Cardiac muscle cell (in vitro differentiated cells and primary cell): ENCODE data around the gene RPL28. TPM values are rescaled to one million over a fixed set of nuclear protein-coding genes. Genes with fewer than 3 reads are reported as not detected.
A peak's percentile ranks its signal among the peaks of the same experiment; 100 is the strongest.

Experiments
- DNase-seq, 2 donors: peaks; one replicate each; pipeline versions ENCODE4 v3.0.0 to v3.0.0-alpha.2; 2010 to 2017; ENCODE audit warnings: low read depth in 1 of 2, low spot score in 1 of 2
- H3K27ac ChIP-seq: fragments of 200-600 bp; sonication (generic); 2 replicates; pipeline ENCODE4 v1.5.1; 2016
- H3K27me3 ChIP-seq: fragments of 200-600 bp; sonication (generic); 2 replicates; pipeline ENCODE4 v1.6.0; 2016; ENCODE audit warnings: control low read depth
- H3K36me3 ChIP-seq: fragments of 200-600 bp; sonication (generic); 2 replicates; pipeline ENCODE4 v1.5.1; 2016; ENCODE audit warnings: control low read depth
- H3K4me1 ChIP-seq: fragments of 200-600 bp; sonication (generic); 2 replicates; pipeline ENCODE4 v1.8.1; 2017; ENCODE audit warnings: low read depth, mild to moderate bottlenecking, mixed run types
- H3K4me3 ChIP-seq: fragments of 200-600 bp; sonication (generic); 2 replicates; pipeline ENCODE4 v1.5.1; 2016; ENCODE audit warnings: mild to moderate bottlenecking
- H3K9me3 ChIP-seq: fragments of 200-600 bp; sonication (generic); 2 replicates; pipeline ENCODE4 v1.5.1; 2017; ENCODE audit warnings: low read depth, mild to moderate bottlenecking, control low read depth
- CTCF ChIP-seq: IDR thresholded peaks from 2 replicates; pipeline ENCODE4 v1.5.1; 2012; ENCODE audit warnings: low read depth, mild to moderate bottlenecking, low read length
- polyA plus RNA-seq: library from polyadenylated mRNA; unstranded; fragments of >200 nt; fragmentation: Nextera tagmentation; extraction: Ambion mirVana; gene quantifications from 2 replicates; pipeline ENCODE4 v1.2.1, GENCODE V29; 2016
- total RNA-seq: library from RNA; depleted of rRNA; stranded (reverse); fragments of >200 nt; gene quantifications from 2 replicates; pipeline ENCODE4 v1.2.3, GENCODE V29; 2016

The RPL28 gene
- total and polyA plus RNA-seq, 2 experiments from 2014 or later = 273 to 1,325 TPM

- Histone ChIP-seq H3K36me3 (peaks cover 8% of the 10 kb centered on the region), H3K9me3 (no peaks in the 10 kb centered on the region), H3K27me3 (peaks cover 16% of the 10 kb centered on the region), H3K27ac (no peak overlapping the region), H3K4me3 (no peak overlapping the region), H3K4me1 (peaks cover 20% of the 10 kb centered on the region)
- no peak for TF ChIP-seq CTCF
- no peak for DNase-seq
These were observed 3.1 kb upstream of the RPL28 start for GRCh38 chr19:55382522-55383054.

- Histone ChIP-seq H3K4me1 (peaks cover 20% of the 10 kb centered on the region), H3K27ac (no peak overlapping the region), H3K4me3 (peak overlapping the region; percentile 89), H3K27me3 (peaks cover 7% of the 10 kb centered on the region), H3K9me3 (no peaks in the 10 kb centered on the region), H3K36me3 (peaks cover 14% of the 10 kb centered on the region)
- DNase-seq = peak; percentile 75 to 81
- no peak for TF ChIP-seq CTCF
These were observed 2.2 kb upstream of the RPL28 start for GRCh38 chr19:55383279-55384130.

- no peak for DNase-seq
- Histone ChIP-seq H3K4me3 (peak within 1 kb of the TSS; percentile 89), H3K9me3 (no peaks in the 10 kb centered on the region), H3K27me3 (no peaks in the 10 kb centered on the region), H3K36me3 (peaks cover 19% of the 10 kb centered on the region), H3K27ac (peak within 1 kb of the TSS; percentile 62), H3K4me1 (peaks cover 20% of the 10 kb centered on the region)
- no peak for TF ChIP-seq CTCF
These were observed 1.4 kb upstream of the RPL28 start, which contains the start of gene TMEM238 for GRCh38 chr19:55384131-55384919. Gene TMEM238 (minus strand): TSS chr19:55384292. CDS start chr19:55384259, 33 bp downstream.

GRCh38 chr19:55384920-55385723 is 610 bp upstream of the RPL28 start:
- Histone ChIP-seq H3K9me3 (no peaks in the 10 kb centered on the region), H3K4me1 (peaks cover 20% of the 10 kb centered on the region), H3K27me3 (no peaks in the 10 kb centered on the region), H3K4me3 (peak overlapping the region; percentile 89), H3K36me3 (peaks cover 22% of the 10 kb centered on the region), H3K27ac (peak overlapping the region; percentile 71)
- no peak for TF ChIP-seq CTCF
- peak; percentile 96 to 97 for DNase-seq

GRCh38 chr19:55386493-55386971 is 800 bp downstream of the RPL28 start:
- TF ChIP-seq CTCF = no peak
- Histone ChIP-seq H3K27me3 (no peaks in the 10 kb centered on the region), H3K27ac (no peak overlapping the region), H3K36me3 (peaks cover 27% of the 10 kb centered on the region), H3K4me3 (peak overlapping the region; percentile 89), H3K4me1 (peaks cover 20% of the 10 kb centered on the region), H3K9me3 (no peaks in the 10 kb centered on the region)
- DNase-seq = no peak
